UCSD-AML1 (cell line): Measurements from ENCODE around the gene IL1A.

Experiments
- DNase-seq: peaks from one replicate; lab custom pipeline; 2025; ENCODE audit not compliant: unreplicated experiment; lab: John Stamatoyannopoulos, UW

Gene IL1A

GRCh38 chr2:112793449-112793978, 9.2 kb upstream of the IL1A start:
- DNase-seq = no peak

DNA sequence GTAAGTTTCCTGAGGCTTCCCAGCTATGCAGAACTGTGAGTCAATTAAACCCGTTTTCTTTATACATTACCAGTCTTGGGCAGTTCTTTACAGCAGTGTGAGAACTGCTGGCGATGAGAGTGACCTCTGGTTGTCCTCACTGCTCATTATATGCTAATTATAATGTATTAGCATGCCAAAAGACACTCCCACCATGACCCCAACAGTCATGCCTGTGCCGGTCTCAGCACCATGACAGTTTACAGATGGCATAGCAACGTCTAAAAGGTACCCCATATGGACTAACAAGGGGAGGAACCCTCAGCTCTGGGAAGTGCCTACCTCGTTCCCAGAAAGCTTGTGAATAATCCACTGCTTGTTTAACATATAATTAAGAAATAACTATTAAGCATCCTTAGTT, 8.1 kb upstream of the IL1A start:
- no peak for DNase-seq

DNA sequence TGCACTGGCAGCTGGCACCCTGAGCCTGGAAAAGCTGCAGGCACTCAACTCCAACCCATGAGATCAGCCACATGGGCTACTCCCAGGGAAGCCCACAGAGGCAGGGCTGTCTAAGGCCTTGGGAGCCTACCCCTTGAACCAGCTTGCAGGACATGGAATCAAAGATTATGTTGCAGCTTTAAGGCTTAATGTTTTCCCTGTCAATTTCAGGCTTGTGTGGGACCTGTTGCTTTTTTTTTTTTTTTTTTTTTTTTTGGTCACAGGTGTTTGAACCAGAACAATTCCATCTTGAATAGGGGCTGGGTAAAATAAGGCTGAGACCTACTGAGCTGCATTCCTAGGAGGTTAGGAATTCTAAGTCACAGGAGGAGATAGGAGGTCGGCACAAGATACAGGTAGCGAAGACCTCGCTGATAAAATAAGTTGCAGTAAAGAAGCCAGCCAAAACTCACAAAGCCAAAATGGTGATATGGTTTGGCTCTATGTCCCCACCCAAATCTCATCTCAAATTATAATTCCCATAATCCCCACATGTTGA, 7.5 kb upstream of the IL1A start:
- DNase-seq = no peak

DNA sequence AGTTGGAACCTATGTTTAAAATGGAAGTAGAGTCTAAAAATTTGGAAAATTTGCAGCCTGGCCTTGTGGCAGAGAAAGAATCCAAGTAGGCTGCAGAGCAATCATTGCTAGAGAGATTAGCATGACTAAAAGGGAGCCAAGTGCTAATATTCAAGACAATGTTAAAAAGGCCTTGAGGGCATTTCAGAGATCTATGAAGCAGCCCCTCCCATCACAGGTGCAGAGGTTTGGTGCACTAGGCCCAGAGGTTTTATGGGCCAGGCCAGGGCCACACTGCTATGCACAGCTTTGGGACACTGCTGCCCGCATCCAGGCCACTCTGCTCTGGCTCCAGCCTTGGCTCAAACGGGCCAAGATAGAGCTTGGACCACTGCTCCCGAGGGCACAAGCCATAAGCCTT, 6.7 kb upstream of the IL1A start:
- no peak for DNase-seq

- DNase-seq = no peak
Measured at GRCh38 chr2:112790305-112790704, 6.0 kb upstream of the IL1A start.

GRCh38 chr2:112789186-112789585, 4.9 kb upstream of the IL1A start:
- no peak for DNase-seq

DNA sequence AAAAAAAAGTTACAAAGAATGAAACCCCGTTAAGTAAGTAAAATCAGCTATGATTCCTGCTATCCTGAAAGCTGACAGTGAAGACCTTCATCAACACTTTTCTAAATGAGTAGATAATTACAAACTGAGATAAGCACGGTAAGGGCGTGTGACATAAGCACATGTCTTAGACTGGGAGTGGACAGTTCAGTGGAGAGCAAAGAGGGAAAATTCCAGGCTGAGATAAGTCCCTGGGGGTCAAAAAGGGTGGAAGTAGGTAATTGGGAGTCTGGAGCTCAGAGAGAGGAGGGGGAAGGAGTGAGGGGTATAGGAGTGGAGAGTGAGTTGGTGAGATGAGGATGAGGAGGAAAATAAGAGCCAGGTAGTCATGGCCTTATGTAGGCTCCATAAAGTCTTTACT, 4.4 kb upstream of the IL1A start:
- no peak for DNase-seq

GRCh38 chr2:112787729-112788393, 3.6 kb upstream of the IL1A start:
- no peak for DNase-seq

GRCh38 chr2:112787294-112787693, 3.0 kb upstream of the IL1A start:
- no peak for DNase-seq

DNA sequence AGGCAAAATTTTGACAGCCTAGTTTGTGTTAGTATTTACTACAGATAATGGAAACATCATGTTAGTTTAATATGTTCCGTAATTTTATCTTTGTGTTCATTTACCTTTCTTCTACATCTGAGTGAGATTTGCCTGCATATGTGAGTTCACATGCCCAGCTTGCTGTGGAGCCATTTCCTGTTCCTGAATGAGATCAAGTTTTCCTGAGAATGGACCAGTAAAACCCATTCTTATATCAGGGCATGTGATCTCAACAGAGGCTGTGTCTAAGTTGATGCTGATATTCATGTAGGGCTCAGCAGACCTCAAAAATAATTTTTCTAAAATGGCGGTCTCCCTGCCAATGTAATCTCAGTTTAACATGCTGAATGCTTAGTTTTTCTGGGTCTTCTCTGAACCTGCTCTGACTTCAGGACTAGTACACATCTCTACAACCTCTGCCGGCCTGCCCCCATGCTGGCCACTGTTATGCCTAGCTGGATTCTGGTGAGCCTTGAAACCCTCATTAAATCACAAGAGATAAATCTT, 1.0 kb downstream of the IL1A start:
- no peak for DNase-seq

DNA sequence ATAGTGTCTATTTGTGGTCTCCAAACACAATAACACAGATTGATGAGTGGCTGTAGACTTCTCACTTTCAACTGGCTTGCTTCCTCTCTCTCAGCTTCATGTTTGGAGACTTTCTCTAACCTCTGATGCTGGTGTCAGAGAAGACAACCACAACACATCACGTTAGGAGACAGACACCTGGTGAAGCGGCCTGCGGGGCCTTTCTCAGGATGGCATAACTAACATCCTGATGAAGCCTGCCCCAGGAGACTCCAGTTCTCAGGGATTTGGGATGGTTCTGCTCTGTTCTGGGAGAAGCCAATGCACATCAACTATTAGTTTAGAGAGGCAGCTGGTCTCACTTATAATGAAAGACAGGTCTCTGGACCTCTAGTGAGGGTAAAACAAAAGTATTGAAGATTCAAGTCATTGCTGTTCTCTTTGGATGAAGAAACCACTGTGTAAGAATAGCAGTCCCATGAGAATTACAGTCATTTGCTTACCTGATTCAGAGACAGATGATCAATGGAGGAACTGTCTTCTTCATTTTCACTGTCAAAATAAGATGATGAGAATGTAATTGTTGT, 2.0 kb downstream of the IL1A start:
- DNase-seq = no peak

GRCh38 chr2:112779598-112779997, 4.7 kb downstream of the IL1A start:
- DNase-seq = no peak

GRCh38 chr2:112777036-112777435, 7.3 kb downstream of the IL1A start:
- DNase-seq = no peak

DNA sequence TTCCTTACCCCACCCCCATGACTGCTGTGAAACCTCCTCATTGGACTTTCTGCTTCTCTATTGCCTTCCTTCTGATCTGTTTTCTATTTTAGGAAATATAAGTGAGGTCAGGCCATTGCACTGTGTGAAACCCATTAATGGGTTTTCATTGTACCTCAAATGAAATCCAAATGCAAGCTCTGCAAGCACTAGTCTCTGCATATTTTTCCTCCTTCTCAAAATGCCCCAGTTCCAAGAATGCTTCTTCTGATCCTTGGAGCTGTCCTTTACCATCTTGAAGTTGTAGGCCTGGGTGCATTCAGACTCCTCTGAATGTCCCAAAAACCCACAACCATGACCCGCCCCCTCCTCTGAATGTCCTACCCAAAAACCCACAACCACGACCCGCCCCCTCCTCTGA, 8.2 kb downstream of the IL1A start:
- no peak for DNase-seq

DNA sequence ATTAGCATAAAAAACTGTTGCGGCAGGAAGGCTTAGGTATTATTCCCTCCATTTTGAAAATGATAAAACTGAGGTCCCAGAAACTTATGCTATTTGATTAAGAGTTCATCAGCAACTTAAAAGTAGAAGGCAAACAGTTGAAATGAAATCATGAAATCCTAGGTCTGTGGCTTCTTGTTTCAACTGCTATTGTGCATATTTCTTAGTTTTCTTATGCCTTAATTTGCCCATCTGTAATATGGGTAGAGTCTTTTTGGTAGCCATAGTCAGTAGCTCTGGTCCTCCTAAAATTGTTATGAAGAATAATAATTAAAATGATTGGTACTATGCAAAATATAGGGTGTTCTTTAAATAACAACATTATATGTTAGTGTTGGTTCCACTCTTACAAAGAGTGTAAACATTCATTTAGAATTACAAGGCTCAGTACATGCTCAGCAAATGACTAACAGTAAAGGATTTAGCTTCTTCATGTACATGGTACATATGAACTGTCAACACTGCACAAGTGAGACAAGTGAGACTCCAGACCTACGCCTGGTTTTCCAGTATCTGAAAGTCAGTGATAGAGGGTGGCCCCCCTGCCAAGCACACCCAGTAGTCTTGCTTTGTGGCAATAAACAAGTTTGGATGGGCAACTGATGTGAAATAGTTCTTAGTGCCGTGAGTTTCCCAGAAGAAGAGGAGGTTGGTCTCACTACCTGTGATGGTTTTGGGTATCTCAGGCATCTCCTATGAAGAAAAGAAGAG, 9.6 kb downstream of the IL1A start:
- no peak for DNase-seq

DNA sequence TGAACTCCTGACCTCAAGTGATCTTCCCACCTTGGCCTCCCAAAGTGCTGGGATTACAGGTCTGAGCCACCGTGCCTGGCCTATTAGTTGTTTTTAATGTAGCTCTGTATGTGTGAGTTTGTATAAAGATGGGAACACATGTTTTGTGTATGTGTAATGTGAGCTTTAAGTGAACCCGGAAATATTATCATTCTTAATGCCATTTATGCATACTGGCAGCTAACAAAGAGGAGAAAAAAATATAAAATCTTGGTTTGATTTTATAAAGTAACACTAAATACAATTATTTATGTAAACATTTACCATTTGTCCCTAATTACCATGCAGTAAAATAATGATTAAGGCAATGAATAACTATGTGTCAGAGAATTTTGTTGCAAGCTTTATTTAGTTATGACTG, 10.7 kb downstream of the IL1A start:
- no peak for DNase-seq

DNA sequence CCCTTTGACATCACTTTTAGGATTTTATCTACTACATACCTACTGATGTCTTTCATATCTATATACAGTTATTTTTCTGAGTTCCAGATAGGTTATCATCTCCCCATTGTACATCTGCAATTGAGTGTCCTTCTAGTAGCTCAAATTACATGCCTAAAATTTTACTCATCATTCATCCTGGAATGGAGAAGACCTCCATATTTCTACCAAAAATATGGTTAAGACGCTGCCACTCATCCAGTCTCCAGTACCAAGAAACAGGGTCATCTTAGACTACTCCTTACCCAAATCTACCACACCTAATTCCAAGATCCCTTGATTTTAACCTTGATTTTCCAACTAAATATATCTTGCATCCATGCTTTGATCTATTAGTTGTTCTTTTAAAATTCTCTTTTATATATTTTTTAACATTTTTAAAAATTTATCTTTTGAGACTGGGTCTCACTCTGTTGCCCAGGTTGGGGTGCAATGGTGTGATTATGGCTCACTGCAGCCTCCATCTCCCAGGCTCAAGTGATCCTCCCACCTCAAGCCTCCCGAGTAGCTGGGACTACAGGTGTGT, 11.3 kb downstream of the IL1A start:
- no peak for DNase-seq

GRCh38 chr2:112772322-112772721, 12.0 kb downstream of the IL1A start:
- DNase-seq = no peak

DNA sequence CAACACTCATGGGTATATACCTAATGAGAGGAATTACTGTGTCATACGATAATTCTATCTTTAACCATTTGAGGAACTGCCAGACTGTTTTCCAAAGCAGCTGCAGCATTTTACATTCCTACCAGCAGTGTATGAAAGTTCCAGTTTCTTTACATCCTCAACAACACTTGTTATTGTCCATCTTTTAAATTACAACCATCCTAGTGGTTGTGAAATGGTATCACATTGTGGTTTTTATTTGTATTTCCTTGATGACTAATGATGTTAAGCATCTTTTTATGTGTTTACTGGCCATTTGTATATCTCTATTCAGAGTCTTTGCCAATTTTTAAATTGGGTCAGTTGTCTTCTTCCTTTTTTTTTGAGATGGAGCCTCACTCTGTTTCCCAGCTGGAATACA, 15.9 kb downstream of the IL1A start:
- DNase-seq = no peak

DNA sequence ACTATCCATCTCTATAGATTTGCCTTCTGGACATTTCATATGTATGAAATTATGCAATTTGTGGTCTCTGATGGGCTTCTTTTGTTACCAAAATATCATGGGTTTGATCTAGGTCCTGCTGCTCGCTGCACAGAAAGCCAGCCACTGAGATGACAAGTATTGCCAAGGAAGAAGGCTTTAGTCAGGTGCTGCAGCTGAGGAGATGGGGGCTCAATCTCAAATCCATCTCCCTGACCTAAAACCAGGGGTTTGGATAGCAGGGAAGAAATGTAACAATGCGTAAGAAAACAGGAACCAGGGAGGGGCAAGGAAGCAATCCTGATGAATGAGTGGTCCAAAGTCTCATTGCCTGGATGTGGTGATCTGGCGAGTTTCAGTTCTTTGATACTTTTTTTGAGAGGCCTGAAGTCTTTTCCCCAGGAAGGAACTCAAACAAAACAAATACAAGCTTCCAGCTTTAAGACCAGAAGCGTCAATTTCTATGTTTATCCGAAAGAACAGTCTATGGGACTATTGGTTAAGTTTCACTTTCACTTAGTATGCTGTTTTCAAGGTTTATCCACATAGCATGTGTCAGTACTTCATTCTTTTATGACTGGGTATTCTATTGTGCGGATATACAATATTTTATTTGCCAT, 16.5 kb downstream of the IL1A start:
- no peak for DNase-seq

GRCh38 chr2:112765251-112765650, 19.0 kb downstream of the IL1A start:
- DNase-seq = no peak
